ENCODE results near the gene PEA15. TPM values are rescaled to one million over a fixed set of nuclear protein-coding genes. Genes with fewer than 3 reads are reported as not detected.
A peak's percentile ranks its signal among the peaks of the same experiment; 100 is the strongest.

PEA15 gene
- total RNA-seq, 2 experiments from 2014 or later, result 22.3 to 30.5 TPM

GRCh38 chr1:160168609-160169369 is 36.4 kb upstream of the PEA15 start:
- BruUV-seq (replicated peaks), result no TSS peak
- Histone ChIP-seq H3K79me2 (ENCODE audit: insufficient read depth, low read depth, low read length) (no peaks in the 10 kb centered on the region), H3K9me2 (ENCODE audit: insufficient read depth, low read length) (no peaks in the 10 kb centered on the region), H4K20me1 (ENCODE audit: insufficient read depth, low read length) (no peaks in the 10 kb centered on the region), H3K4me1 (ENCODE audit: insufficient read depth, low read length, poor library complexity, severe bottlenecking) (peaks cover 8% of the 10 kb centered on the region), H3K4me2 (ENCODE audit: low read length) (no peak overlapping the region), H3K9me3 (ENCODE audit: low read length) (no peaks in the 10 kb centered on the region), H3K36me3 (ENCODE audit: insufficient read depth, low read length) (no peaks in the 10 kb centered on the region), H3K4me3 (ENCODE audit: low read depth, low read length, poor library complexity, severe bottlenecking) (no peak overlapping the region), H3K27ac (ENCODE audit: low read depth, low read length, poor library complexity, severe bottlenecking) (no peak overlapping the region), H2AFZ (ENCODE audit: low read length) (no peak overlapping the region)
- TF ChIP-seq CTCF (conservative IDR thresholded peaks at IDR 0.05; ENCODE audit: low read length) (peak; percentile 19; the same call in 1 of the 2 replicates), EZH2phosphoT487 (IDR thresholded peaks at IDR 0.05; ENCODE audit: borderline replicate concordance, low read depth, low read length) (no peak)
- POLR2A ChIA-PET, result no interaction called here
- intact Hi-C loops (cut with micrococcal nuclease; ENCODE audit: unreplicated experiment), result no loop called here
- no peak for DNase-seq (ENCODE audit: low spot score)
- CTCF ChIA-PET (ENCODE audit: unreplicated experiment), result interaction anchor here (0.6 kb wide), 1 partner anchor 1123 kb away, joined by 3 read pairs; no protein-coding TSS in a partner anchor

GRCh38 chr1:160169553-160170399 is 35.4 kb upstream of the PEA15 start:
- Histone ChIP-seq H3K9me3 (ENCODE audit: low read length) (no peaks in the 10 kb centered on the region), H4K20me1 (ENCODE audit: insufficient read depth, low read length) (no peaks in the 10 kb centered on the region), H3K4me1 (ENCODE audit: insufficient read depth, low read length, poor library complexity, severe bottlenecking) (peaks cover 8% of the 10 kb centered on the region), H3K36me3 (ENCODE audit: insufficient read depth, low read length) (no peaks in the 10 kb centered on the region), H2AFZ (ENCODE audit: low read length) (no peak overlapping the region; the same call in 1 of the 2 replicates), H3K27ac (ENCODE audit: low read depth, low read length, poor library complexity, severe bottlenecking) (no peak overlapping the region), H3K4me2 (ENCODE audit: low read length) (peak overlapping the region; percentile 32), H3K79me2 (ENCODE audit: insufficient read depth, low read depth, low read length) (no peaks in the 10 kb centered on the region), H3K9me2 (ENCODE audit: insufficient read depth, low read length) (no peaks in the 10 kb centered on the region), H3K4me3 (ENCODE audit: low read depth, low read length, poor library complexity, severe bottlenecking) (no peak overlapping the region)
- DNase-seq (ENCODE audit: low spot score), result peak; percentile 23
- intact Hi-C loops (cut with micrococcal nuclease; ENCODE audit: unreplicated experiment), result no loop called here
- CTCF ChIA-PET (ENCODE audit: unreplicated experiment), result interaction anchor here (0.6 kb wide), 1 partner anchor 1122 kb away, joined by 3 read pairs; no protein-coding TSS in a partner anchor
- BruUV-seq (replicated peaks), result no TSS peak
- POLR2A ChIA-PET, result interaction anchor here (0.5 kb wide), 1 partner anchor 132 kb away, joined by 3 read pairs; no protein-coding TSS in a partner anchor
- no peak for TF ChIP-seq CTCF (conservative IDR thresholded peaks at IDR 0.05; ENCODE audit: low read length)
- no peak for TF ChIP-seq EZH2phosphoT487 (IDR thresholded peaks at IDR 0.05; ENCODE audit: borderline replicate concordance, low read depth, low read length)
